SK-N-DZ (cell line): ENCODE data around the gene SNX10.

ENCODE experiments used
- DNase-seq: peaks from one replicate; pipeline ENCODE4 v3.0.0-alpha.2; 2015; ENCODE audit warnings: low spot score

Gene SNX10

DNA sequence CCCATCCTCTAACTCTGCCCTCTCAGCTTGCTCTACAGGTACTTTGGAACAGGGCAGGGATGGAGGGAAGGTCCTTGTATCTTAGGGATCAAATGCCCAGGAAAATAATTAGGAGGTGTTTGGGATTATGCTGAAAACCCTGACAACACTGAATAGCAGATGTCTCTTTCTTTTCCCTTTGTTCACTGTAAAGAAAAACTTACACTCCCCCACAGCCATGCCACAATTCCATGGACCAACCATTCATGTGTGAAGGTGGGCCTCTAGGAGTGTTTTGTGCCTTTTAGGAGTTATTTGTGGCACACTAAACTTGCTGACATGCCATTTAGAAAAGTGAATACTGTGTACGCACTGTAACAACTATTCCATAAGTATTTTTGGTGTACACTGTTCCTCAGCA lies 108.1 kb downstream of the SNX10 start:
- DNase-seq: no peak

GRCh38 chr7:26403640-26404039 lies 112.0 kb downstream of the SNX10 start:
- no peak for DNase-seq

GRCh38 chr7:26404189-26404996 lies 112.7 kb downstream of the SNX10 start:
- no peak for DNase-seq

DNA sequence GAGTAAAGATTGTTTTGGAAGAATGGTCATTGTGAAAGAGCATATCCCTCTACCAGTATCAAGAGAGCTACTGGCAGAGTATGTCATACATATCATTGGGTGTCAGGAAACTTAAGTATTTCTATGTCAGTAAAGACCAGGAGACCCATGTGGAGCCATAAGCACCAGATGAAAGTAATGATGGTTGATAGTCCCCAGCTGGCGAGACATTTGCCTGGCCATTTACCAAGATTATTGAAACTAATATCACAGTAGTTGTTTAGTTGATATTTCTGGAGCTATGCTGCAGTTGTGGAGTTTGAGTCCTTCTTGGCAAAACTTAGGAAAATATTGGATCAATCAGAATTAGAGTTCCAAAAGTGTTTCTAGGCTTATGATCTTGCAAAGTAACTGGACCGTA lies 114.8 kb downstream of the SNX10 start:
- DNase-seq: no peak

GRCh38 chr7:26409661-26410547 lies 118.2 kb downstream of the SNX10 start:
- no peak for DNase-seq

- peak; percentile 20 for DNase-seq
Measured at GRCh38 chr7:26413007-26413691, 121.5 kb downstream of the SNX10 start.

DNA sequence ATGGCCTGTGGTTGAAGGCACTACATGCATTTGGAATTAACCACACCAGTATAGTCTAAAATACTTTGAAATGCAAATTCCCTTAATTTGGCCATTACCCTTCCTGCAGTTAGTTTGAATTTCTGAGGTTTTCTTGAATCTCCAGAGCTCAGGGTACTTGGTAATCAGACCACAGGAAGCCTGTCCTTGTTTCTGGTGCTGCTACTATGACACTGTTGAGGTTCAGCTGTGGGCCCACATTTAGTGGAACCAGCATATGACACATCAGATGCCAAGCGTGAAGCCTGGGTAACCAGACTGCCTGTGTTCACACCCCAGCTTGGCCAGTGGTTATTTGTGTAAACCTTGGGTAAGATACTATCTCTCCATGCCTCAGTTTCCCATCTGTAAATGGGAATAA lies 124.3 kb downstream of the SNX10 start:
- no peak for DNase-seq

GRCh38 chr7:26417911-26418413 lies 126.3 kb downstream of the SNX10 start:
- no peak for DNase-seq

DNA sequence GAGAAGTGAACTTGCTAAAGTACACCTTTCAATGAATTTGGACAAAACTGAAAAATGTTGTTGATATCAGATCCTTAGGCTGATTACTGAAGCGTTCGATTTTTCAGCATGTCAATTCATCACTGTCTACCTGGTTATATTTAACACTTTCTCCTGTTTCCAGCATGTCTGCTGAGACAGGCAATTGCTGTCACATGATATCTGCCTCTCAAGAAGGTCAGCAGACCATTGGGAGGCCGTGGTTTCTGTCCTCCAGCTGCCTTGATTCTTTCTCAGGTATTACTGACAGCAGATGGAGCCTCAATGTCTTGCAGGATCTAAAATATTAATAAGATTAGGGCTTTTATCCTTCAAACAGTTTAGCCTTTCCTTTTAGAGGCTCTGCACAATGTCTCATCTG lies 127.5 kb downstream of the SNX10 start:
- peak; percentile 77 for DNase-seq

DNA sequence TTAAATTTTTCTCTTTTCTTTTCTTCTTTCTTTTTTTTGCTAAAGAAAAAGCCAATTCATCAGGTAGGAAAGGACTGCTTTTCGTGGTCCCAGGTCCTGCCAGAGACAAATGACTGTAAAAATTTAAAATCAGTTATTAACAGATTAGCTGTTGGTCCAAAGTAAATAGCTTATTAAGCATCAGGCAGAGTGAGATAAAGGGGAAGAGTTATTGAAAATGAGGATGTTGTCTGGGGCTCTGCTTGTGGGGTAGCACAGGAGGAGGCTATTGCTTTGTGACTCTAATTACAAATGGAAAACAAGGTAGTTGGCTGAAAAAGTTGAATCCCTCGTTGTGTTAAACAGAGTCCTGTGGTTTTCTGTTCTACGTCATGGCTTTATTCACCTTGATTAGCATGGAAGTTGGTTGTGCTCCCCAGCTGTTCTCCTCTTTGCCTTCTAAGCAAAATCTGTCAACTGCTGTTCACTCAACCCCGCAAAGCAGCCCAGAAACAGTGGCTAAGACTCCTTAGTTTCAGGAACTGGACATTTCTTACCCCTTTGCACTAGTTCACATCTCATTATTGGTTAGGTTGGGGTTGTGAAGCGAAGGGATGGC lies 128.9 kb downstream of the SNX10 start:
- DNase-seq: no peak

DNA sequence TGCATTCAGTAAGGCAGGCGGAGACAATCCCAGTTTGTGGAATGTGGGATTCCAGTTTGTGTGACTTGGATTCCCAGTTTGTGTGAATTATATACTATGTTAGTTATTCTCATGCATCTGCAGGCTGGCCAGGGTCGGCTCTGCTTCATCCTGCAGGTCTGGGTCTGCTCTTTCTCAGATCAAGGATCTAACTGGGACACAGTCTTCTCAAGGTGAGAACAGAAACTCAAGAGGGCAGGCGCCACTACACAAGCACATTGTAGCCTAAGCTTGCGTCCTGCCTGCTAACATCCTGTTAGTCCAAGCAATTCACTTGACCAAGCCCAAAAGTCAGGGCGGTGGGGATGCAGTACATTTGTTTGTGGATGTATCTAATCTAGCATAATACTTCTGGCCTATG lies 131.1 kb downstream of the SNX10 start:
- no peak for DNase-seq

DNA sequence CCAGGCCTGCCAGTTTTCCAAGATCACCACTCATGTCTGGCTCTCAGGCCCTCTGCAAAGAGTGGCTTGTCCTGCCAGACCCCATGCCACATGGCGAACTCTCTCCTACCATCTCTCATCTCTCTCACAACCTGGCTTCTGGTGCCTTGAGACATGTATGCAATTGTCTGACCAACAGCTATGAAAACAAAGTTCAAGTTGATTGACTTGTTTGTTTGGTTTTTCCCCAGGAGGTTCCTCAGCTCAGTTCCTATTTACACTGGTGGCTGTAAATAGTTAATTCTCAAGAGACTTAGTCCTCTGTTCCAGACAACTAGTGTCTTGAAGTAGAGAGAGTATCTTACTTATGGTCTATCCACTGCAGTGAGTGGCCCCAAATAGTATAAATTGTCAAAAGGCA lies 131.8 kb downstream of the SNX10 start:
- no peak for DNase-seq
